Kidney epithelial cell (primary cell): Measurements from ENCODE around the gene KIF26B. TPM values are rescaled to one million over a fixed set of nuclear protein-coding genes. Genes with fewer than 3 reads are reported as not detected.

ENCODE experiments used
- DNase-seq: peaks from one replicate; pipeline ENCODE4 v3.0.0-alpha.2; 2010; ENCODE audit warnings: low read depth
- H3K27me3 ChIP-seq: 2 replicates; pipeline ENCODE4 v1.6.0; 2011; ENCODE audit warnings: low read length; ENCODE audit not compliant: control insufficient read depth, insufficient read depth
- H3K36me3 ChIP-seq: 2 replicates; pipeline ENCODE4 v1.5.1; 2011; ENCODE audit warnings: low read length; ENCODE audit not compliant: control insufficient read depth, insufficient read depth
- H3K4me3 ChIP-seq: 2 replicates; pipeline ENCODE4 v1.5.1; 2011; ENCODE audit warnings: low read depth, mild to moderate bottlenecking, control low read depth, low read length
- total RNA-seq: library from RNA; depleted of rRNA; stranded (reverse); fragments of >200 nt; gene quantifications from 2 replicates; pipeline ENCODE4 v1.2.3, GENCODE V29; 2015
- TF ChIP-seq, protein P1 (sequence below): IDR thresholded peaks from 2 replicates; pipeline ENCODE4 v1.5.1; 2011; ENCODE audit warnings: mild to moderate bottlenecking, moderate library complexity, low read length, control low read depth, inconsistent platforms; ENCODE audit not compliant: insufficient read depth, poor library complexity, severe bottlenecking

KIF26B gene
- total RNA-seq, 1 donor from 2014 or later, result 14.6 TPM

DNA sequence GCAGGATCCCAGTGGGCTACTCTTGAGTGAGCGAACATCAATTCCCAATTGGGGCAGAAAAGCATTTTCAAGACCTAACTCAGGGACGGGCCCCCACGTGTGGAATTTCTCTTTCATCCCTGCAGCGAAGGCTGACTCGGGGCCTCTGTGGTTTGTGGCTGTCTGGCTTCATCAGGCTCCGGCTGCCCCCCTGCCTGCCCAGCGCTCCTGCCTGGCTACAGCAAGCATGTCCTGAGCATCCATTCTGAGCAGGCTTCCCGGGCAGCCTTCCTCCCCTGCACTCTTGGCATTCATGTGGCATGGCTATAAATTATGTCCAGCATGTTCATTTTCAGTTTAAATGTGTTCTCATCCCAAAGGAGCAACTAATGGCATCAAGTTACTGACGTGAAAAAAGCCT is 588.1 kb downstream of the KIF26B start:
- DNase-seq, result peak; percentile 63
- Histone ChIP-seq H3K36me3 (no peaks in the 10 kb centered on the region), H3K27me3 (no peaks in the 10 kb centered on the region), H3K4me3 (no peak overlapping the region)
- TF ChIP-seq, protein P1, sequence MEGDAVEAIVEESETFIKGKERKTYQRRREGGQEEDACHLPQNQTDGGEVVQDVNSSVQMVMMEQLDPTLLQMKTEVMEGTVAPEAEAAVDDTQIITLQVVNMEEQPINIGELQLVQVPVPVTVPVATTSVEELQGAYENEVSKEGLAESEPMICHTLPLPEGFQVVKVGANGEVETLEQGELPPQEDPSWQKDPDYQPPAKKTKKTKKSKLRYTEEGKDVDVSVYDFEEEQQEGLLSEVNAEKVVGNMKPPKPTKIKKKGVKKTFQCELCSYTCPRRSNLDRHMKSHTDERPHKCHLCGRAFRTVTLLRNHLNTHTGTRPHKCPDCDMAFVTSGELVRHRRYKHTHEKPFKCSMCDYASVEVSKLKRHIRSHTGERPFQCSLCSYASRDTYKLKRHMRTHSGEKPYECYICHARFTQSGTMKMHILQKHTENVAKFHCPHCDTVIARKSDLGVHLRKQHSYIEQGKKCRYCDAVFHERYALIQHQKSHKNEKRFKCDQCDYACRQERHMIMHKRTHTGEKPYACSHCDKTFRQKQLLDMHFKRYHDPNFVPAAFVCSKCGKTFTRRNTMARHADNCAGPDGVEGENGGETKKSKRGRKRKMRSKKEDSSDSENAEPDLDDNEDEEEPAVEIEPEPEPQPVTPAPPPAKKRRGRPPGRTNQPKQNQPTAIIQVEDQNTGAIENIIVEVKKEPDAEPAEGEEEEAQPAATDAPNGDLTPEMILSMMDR, result no peak

DNA sequence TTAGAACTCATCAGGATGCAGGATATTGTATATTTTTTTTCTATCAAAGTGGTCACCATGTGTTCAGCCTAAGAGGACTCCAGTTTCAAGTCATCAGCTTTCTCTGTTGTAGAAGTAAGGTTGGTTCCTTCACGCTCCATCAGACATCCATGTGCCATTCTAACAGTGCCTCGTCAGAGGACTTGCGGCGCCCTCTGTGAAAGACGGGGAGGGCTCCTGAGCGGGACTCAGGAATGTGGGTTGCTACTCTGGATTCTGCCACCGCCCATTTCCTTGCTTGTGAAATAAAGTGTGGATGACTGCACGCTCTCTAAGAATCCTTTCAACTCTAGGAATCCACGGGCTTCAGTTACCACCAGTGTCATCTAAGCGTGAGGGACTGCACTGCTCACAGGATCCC is 593.5 kb downstream of the KIF26B start:
- H3K36me3 ChIP-seq, result no peaks in the 10 kb centered on the region
- no peak overlapping the region for H3K4me3 ChIP-seq
- TF ChIP-seq, protein P1, result no peak
- peak; percentile 43 for DNase-seq
- H3K27me3 ChIP-seq, result no peaks in the 10 kb centered on the region

DNA sequence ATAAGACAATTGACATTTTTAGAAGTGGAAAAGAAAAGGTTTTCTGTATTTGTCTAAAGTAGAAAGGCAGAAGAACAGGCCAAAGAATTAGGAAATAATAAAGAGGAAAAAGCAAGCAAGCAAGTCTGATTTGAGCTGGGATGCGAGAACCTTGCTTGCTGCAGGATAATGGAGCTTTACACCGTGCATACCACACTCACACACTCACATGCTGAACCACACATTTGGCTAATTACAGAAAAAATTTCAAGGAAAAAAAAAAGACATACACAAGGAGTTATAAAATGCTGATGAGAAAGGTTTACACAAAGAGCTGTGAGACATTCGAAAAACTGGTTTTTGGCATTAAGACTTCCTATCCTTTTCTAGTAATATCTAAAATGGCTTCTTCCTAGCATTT is 593.9 kb downstream of the KIF26B start:
- TF ChIP-seq, protein P1, result no peak
- H3K4me3 ChIP-seq, result no peak overlapping the region
- no peak for DNase-seq
- H3K36me3 ChIP-seq, result no peaks in the 10 kb centered on the region
- H3K27me3 ChIP-seq, result no peaks in the 10 kb centered on the region

DNA sequence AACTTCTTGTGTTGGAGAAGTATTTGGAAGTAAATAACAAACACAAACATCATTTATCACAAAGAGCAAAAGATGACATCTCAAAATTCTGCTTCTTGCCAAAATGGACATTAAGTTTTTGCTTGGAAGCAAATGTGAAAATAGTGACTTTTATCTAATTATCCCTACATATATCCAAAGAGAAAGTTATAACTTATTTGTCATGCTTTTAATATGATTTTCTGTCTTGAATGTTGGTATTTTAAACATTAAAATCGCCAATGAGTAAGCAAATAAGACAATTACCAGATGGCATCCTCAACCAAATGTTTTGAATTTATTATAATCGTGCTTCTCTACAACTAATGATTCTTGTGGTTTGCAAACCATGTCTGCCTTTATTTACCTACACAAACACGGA is 594.3 kb downstream of the KIF26B start:
- no peaks in the 10 kb centered on the region for H3K27me3 ChIP-seq
- no peak for DNase-seq
- no peaks in the 10 kb centered on the region for H3K36me3 ChIP-seq
- TF ChIP-seq, protein P1, result no peak
- no peak overlapping the region for H3K4me3 ChIP-seq

DNA sequence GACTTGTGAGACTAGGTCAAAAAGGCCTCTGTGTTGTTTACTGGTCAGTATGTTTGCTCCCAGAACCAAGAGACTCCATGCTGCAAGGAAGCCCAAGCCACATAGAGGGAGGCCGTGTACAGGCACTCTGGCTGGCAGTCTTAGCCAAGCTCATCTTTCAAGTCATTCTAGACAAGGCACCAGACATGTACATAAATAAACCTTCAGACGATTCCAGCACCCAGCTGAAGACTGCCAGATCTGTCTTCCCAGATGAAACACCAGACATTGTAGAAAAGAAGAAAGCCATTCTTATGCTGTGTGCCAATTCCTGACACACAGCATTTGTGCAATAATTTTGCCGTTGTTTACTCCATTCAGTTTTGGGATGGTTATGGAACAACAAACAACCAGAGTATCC is 595.5 kb downstream of the KIF26B start:
- Histone ChIP-seq H3K4me3 (no peak overlapping the region), H3K27me3 (no peaks in the 10 kb centered on the region)

DNA sequence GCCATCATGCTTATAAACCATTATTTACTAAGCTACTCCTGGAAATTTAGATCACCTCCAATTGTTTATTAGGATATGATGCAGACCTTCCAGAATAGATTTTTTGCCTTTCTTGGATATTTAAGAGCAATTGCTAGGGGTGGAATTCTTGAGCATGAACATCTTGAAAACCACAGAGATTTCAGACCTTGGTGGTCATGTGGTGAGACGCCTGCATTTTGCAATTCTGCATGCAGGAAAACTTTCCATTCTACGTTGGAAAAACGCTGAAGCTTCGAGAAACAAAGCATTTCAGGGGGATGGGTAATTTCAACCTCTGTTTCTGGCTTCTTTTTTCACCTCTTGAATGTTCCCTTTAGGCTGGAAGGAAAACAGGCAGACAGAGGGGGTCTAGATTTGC is 596.3 kb downstream of the KIF26B start:
- DNase-seq, result no peak
- no peak overlapping the region for H3K4me3 ChIP-seq

More for the DNA sequence above, 595.5 kb downstream of the KIF26B start:
- no peaks in the 10 kb centered on the region for H3K36me3 ChIP-seq
- TF ChIP-seq, protein P1, result no peak
- no peak for DNase-seq

More for the DNA sequence above, 596.3 kb downstream of the KIF26B start:
- H3K27me3 ChIP-seq, result no peaks in the 10 kb centered on the region
- TF ChIP-seq, protein P1, result no peak
- H3K36me3 ChIP-seq, result no peaks in the 10 kb centered on the region
